ENCODE measurements around the gene STARD6. TPM values are rescaled to one million over a fixed set of nuclear protein-coding genes. Genes with fewer than 3 reads are reported as not detected.
"Not testable (repeated sequence)": the region's sequence is repeated elsewhere in the genome, so short reads cannot be mapped to it uniquely, and the experiment has no call there.

STARD6 gene
- total and polyA plus RNA-seq, 7 donors: not detected

DNA sequence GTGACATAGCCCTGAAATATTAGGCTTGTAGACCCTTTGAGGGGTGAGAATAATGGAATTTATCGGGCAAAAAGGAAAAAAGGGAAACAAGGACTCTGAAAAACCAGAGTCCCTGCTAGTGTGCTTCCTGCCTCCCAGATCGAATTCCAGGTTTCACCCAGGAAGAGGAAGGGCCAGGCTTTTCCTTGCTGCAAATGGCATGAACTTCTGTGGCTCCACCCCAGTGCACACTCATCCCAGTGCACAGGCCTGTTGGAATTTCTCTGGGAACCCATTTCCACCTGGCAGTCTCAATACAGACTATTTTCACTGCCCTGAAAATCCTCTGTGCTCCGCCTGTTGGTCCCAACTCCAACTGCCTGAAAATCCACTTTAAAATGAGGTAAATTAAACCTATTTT, 30.0 kb upstream of the STARD6 start:
- WGBS, 2 donors: 96 to 97% methylated on average over 3 of the region's 3 CpGs
- no peak overlapping the region for H3K27ac ChIP-seq
- intact Hi-C loops (cut with DNase I): no loop called here

GRCh38 chr18:54386800-54387495, 29.3 kb upstream of the STARD6 start:
- H3K27ac ChIP-seq; H3K4me3 ChIP-seq; H3K36me3 ChIP-seq; H3K9me3 ChIP-seq; H3K4me1 ChIP-seq; DNase-seq; intact Hi-C loops (cut with DNase I); H3K27me3 ChIP-seq: not testable (repeated sequence)
- 97% methylated on average over 23 of the region's 23 CpGs for WGBS, 2 donors

More for the DNA sequence above, 30.0 kb upstream of the STARD6 start:
- Histone ChIP-seq H3K36me3 (no peaks in the 10 kb centered on the region), H3K27me3 (no peaks in the 10 kb centered on the region), H3K4me3 (no peak overlapping the region), H3K4me1 (peaks cover 0 to 3% (median 0%) of the 10 kb centered on the region in 4 donors), H3K9me3 (no peaks in the 10 kb centered on the region)
- TF ChIP-seq POLR2A (IDR thresholded peaks at IDR 0.05) (no peak), CTCF (IDR thresholded peaks at IDR 0.05) (no peak), POLR2AphosphoS5 (IDR thresholded peaks at IDR 0.05) (no peak), EP300 (IDR thresholded peaks at IDR 0.05) (no peak)
- DNase-seq: no peak

GRCh38 chr18:54386043-54386442, 28.4 kb upstream of the STARD6 start:
- no peaks in the 10 kb centered on the region for H3K9me3 ChIP-seq
- H3K36me3 ChIP-seq: no peaks in the 10 kb centered on the region
- no peak for DNase-seq
- intact Hi-C loops (cut with DNase I): no loop called here
- H3K4me1 ChIP-seq: no peaks in the 10 kb centered on the region
- no peak for TF ChIP-seq CTCF (IDR thresholded peaks at IDR 0.05)
- TF ChIP-seq POLR2A (IDR thresholded peaks at IDR 0.05): no peak
- no peak for TF ChIP-seq POLR2AphosphoS5 (IDR thresholded peaks at IDR 0.05)
- no peak for TF ChIP-seq EP300 (IDR thresholded peaks at IDR 0.05)
- H3K27me3 ChIP-seq: no peaks in the 10 kb centered on the region
- WGBS, 2 donors: 68 to 82% methylated on average over 4 of the region's 4 CpGs
- H3K4me3 ChIP-seq: no peak overlapping the region
- H3K27ac ChIP-seq: no peak overlapping the region

DNA sequence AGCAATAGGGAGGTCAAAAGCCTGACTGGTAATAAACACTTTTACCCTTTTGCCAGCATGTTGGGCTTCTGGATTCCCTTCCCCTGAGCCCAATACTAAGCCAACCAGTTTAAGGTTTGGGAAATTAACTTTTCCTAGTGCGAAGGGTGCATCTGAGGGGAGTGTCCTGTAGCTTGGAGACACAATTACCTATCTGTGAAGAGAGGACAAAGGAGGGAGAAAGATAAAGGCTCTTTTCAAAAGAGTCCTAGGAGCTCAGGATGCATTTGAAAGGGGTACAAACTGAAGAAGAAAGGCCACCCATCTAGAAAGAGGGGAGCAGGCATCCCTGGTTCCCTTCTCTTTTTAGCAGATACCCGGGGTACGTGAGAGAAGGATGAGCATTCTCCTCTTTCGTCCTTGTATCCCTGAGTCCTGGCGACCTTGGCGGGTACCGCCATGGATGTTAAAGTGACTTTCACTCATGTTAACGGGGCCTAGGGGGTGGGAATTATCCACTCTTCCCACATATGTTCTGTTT, 25.1 kb upstream of the STARD6 start:
- no peak overlapping the region for H3K4me3 ChIP-seq
- H3K4me1 ChIP-seq: no peaks in the 10 kb centered on the region
- no peak overlapping the region for H3K27ac ChIP-seq
- WGBS, 2 donors: 93 to 95% methylated on average over 8 of the region's 8 CpGs
- H3K36me3 ChIP-seq: peaks cover 0 to 5% (median 0%) of the 10 kb centered on the region in 4 donors
- no peak for DNase-seq
- no peaks in the 10 kb centered on the region for H3K9me3 ChIP-seq
- H3K27me3 ChIP-seq: no peaks in the 10 kb centered on the region
- TF ChIP-seq EP300 (IDR thresholded peaks at IDR 0.05): no peak
- no peak for TF ChIP-seq CTCF (IDR thresholded peaks at IDR 0.05)
- no peak for TF ChIP-seq POLR2A (IDR thresholded peaks at IDR 0.05)
- no peak for TF ChIP-seq POLR2AphosphoS5 (IDR thresholded peaks at IDR 0.05)
- intact Hi-C loops (cut with DNase I): no loop called here

DNA sequence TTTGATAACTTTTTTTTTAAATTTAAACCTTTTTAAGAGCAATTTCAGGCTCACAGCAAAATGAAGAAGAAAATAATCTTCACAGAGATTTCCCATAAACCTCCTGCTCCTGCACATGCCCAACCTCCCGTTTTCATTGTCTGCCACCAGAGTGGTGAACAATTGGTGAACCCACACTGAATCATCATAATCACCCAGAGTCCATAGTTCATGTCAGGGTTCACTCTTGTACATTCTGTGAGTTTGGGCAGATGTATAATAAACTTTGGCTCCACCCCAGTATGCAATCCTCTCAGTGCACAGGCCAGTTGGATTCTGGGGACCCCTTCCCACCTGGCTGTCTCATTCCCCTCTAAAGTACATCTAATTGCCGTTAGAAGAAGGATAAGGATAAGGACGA, 24.4 kb upstream of the STARD6 start:
- H3K9me3 ChIP-seq: no peaks in the 10 kb centered on the region
- intact Hi-C loops (cut with DNase I): no loop called here
- no peak overlapping the region for H3K27ac ChIP-seq
- TF ChIP-seq EP300 (IDR thresholded peaks at IDR 0.05): no peak
- TF ChIP-seq POLR2AphosphoS5 (IDR thresholded peaks at IDR 0.05): no peak
- no peak for TF ChIP-seq POLR2A (IDR thresholded peaks at IDR 0.05)
- TF ChIP-seq CTCF (IDR thresholded peaks at IDR 0.05): no peak
- H3K4me3 ChIP-seq: no peak overlapping the region
- DNase-seq: no peak
- WGBS, 2 donors: 70 to 82% methylated on average over 3 of the region's 3 CpGs
- peaks cover 0 to 5% (median 0%) of the 10 kb centered on the region in 4 donors for H3K36me3 ChIP-seq
- H3K27me3 ChIP-seq: no peaks in the 10 kb centered on the region
- no peaks in the 10 kb centered on the region for H3K4me1 ChIP-seq

Measured in sigmoid colon (tissue), 7 donors.